Astrocyte of the spinal cord (primary cell): ENCODE results near the gene MYLK.
A peak's percentile ranks its signal among the peaks of the same experiment; 100 is the strongest.

Experiments used
- DNase-seq: peaks from one replicate; pipeline ENCODE4 v3.0.0; 2011; ENCODE audit warnings: low read depth, low spot score
- H3K4me3 ChIP-seq: 2 replicates; pipeline ENCODE4 v1.5.1; 2011; ENCODE audit warnings: low read depth, mild to moderate bottlenecking, low read length, moderate library complexity
- CTCF ChIP-seq: IDR thresholded peaks from 2 replicates; pipeline ENCODE4 v1.5.1; 2012; ENCODE audit warnings: low read depth, mild to moderate bottlenecking, low read length, inconsistent platforms
- in situ Hi-C: cut with HindIII; loops from 2 replicates; pipeline ENCODE4 v1.10.0; 2017; ENCODE audit warnings: low sequenced_read_pairs

The MYLK gene

GRCh38 chr3:123590685-123591450, 293.3 kb downstream of the MYLK start:
- H3K4me3 ChIP-seq: no peak overlapping the region
- TF ChIP-seq CTCF: no peak
- in situ Hi-C loops: no loop called here
- no peak for DNase-seq

- in situ Hi-C loops: no loop called here
- no peak for TF ChIP-seq CTCF
- H3K4me3 ChIP-seq: no peak overlapping the region
- DNase-seq: no peak
Measured at GRCh38 chr3:123587401-123587800, 296.7 kb downstream of the MYLK start.

- no peak for TF ChIP-seq CTCF
- no peak overlapping the region for H3K4me3 ChIP-seq
- peak; percentile 14 for DNase-seq
- in situ Hi-C loops: no loop called here
Measured at GRCh38 chr3:123586968-123587367, 297.2 kb downstream of the MYLK start.

DNA sequence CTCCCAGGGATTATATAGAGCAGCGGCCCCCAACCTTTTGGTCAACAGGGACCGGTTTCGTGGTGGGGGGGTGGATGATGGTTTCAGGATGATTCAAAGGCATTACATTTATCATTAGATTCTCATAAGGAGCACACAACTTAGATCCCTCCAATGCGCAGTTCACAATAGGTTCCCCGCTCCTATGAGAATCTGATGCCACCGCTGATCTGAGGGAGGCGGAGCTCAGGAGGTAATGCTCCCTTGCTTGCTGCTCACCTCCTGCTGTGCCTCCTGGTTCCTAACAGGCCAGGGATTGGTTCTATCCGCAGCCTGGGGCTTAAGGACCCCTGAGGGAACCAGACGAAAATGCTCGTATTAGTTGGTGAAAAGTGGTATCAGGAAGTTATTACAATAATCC, 298.0 kb downstream of the MYLK start:
- TF ChIP-seq CTCF: no peak
- in situ Hi-C loops: no loop called here
- DNase-seq: peak; percentile 63
- peak overlapping the region; percentile 82 for H3K4me3 ChIP-seq

GRCh38 chr3:123584988-123585937, 298.9 kb downstream of the MYLK start, which contains the start of gene HACD2:
TSS of gene HACD2 (minus strand) at chr3:123585053. CDS start at chr3:123585027, 26 bp downstream.
- in situ Hi-C loops: no loop called here
- TF ChIP-seq CTCF: no peak
- peak; percentile 98 for DNase-seq
- H3K4me3 ChIP-seq: peak within 1 kb of the TSS; percentile 82

GRCh38 chr3:123584284-123584987, 299.7 kb downstream of the MYLK start:
- DNase-seq: no peak
- TF ChIP-seq CTCF: no peak
- in situ Hi-C loops: no loop called here
- H3K4me3 ChIP-seq: peak overlapping the region; percentile 82
